ENCODE measurements around the gene LACTBL1. TPM values are rescaled to one million over a fixed set of nuclear protein-coding genes. Genes with fewer than 3 reads are reported as not detected.

LACTBL1 gene
- total and polyA plus RNA-seq, 2 of the 4 experiments (the other 2 are of a cell fraction), result not detected

DNA sequence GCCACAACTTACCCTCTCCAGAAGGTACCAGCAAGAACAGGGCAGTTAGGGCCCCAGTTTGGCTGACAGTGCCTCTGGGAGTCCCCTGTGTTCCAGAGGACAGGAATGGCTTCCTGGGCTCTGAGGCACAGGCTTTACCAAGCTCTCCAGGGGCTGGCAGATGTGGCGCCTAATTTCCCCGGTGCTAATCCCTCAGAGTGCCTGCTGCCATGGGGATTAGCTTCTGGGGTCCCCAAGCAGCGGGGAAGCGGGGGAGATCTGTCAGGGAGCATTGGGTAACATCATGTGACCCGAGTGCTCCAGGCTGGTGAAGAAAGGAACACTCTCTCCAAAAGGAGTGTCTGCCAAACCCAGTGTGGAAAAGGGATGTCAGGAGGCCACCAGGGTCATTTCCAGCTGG lies at the start of gene LACTBL1 (continued):
- TF ChIP-seq RCOR1 (IDR thresholded peaks at IDR 0.05; ENCODE audit: insufficient replicate concordance, low read length) (no peak), MAZ (IDR thresholded peaks at IDR 0.05; ENCODE audit: borderline replicate concordance, low read depth, low read length) (no peak), RAD21 (IDR thresholded peaks at IDR 0.05; ENCODE audit: low read length) (no peak)

DNA sequence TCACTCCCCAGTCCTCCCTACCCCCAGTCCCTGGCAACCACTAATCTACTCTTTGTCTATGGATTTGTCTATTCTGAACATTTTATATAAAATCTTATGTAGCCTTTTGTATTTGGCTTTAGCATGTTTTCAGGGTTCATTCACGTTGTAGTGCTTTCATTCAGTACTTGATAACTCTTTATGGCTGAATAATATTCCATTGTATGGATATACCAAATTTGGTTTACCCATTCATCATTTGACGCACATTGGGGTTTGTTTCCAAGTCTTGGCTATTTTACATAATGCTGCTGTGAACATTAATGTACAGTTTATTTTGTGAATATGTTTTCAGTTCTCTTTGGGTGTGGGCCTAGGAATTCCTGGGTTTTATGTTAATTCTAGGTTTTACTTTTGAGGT lies 49.2 kb upstream of the LACTBL1 start:
- Histone ChIP-seq H3K4me3 (ENCODE audit: insufficient read depth, low read depth, low read length) (no peak overlapping the region), H3K56ac (ENCODE audit: extremely low read depth, insufficient read depth, low read length) (no peak overlapping the region), H3K18ac (ENCODE audit: low read depth, low read length) (no peak overlapping the region), H3K14ac (replicated peaks; ENCODE audit: low read depth, low read length) (no peak overlapping the region), H3K4me1 (ENCODE audit: control insufficient read depth, insufficient read depth, low read length) (peaks cover 2% of the 10 kb centered on the region; the same call in 1 of the 2 replicates), H3K23ac (ENCODE audit: low read depth, low read length) (0 out of 2 replicates have a peak overlapping the region, but pooled peaks have one; percentile 33), H3K79me1 (ENCODE audit: low read depth in 1 of 2, low read length in 2 of 2) (peaks cover 0 to 57% of the 10 kb centered on the region in 2 experiments; a peak in 2 of 4 replicates), H2BK5ac (ENCODE audit: low read depth, low read length, poor library complexity, severe bottlenecking) (no peak overlapping the region), H2AK9ac (replicated peaks; ENCODE audit: low read depth, low read length, poor library complexity) (no peak overlapping the region), H3K9me3 (ENCODE audit: control insufficient read depth, insufficient read depth, low read length) (no peaks in the 10 kb centered on the region), H3K36me3 (ENCODE audit: control insufficient read depth, insufficient read depth, low read length) (no peaks in the 10 kb centered on the region), H2BK20ac (ENCODE audit: low read depth, low read length) (no peak overlapping the region), H3K9me1 (ENCODE audit: insufficient read depth, low read length) (peaks cover 7% of the 10 kb centered on the region; the same call in 1 of the 2 replicates), H2BK15ac (ENCODE audit: low read depth, low read length) (no peak overlapping the region), H2AFZ (replicated peaks; ENCODE audit: low read length, poor library complexity) (no peak overlapping the region), H4K20me1 (ENCODE audit: insufficient read depth, low read length) (peaks cover 57% of the 10 kb centered on the region), H4K8ac (ENCODE audit: low read depth in 2 of 2, low read length in 2 of 2) (no peak overlapping the region), H3K27me3 (ENCODE audit: control insufficient read depth, insufficient read depth, low read length) (no peaks in the 10 kb centered on the region), H3K27ac (ENCODE audit: insufficient read depth, low read length) (no peak overlapping the region), H2BK120ac (ENCODE audit: low read depth, low read length) (no peak overlapping the region), H4K91ac (ENCODE audit: insufficient read depth, low read depth, low read length) (no peak overlapping the region), H3K4me2 (ENCODE audit: low read depth, low read length) (no peak overlapping the region; the same call in 1 of the 2 replicates), H4K5ac (ENCODE audit: low read depth, low read length) (no peak overlapping the region), H2AK5ac (ENCODE audit: low read depth, low read length) (no peak overlapping the region), H3K4ac (ENCODE audit: low read depth, low read length) (no peak overlapping the region), H3K9ac (ENCODE audit: low read depth, low read length) (no peak overlapping the region)
- ATAC-seq (ENCODE audit: low read depth), result no peak
- ChIA-PET POLR2A (ENCODE audit: unreplicated experiment) (no interaction called here), CTCF (no interaction called here)
- no peak for DNase-seq
- no CpG with 5 or more reads among the region's 2 CpGs for WGBS, 2 experiments (ENCODE audit: extremely low coverage in 2 of 2, insufficient read length in 1 of 2)
- dilution Hi-C loops (cut with HindIII; ENCODE audit: low sequenced_read_pairs, unreplicated experiment), result no loop called here
- in situ Hi-C loops (cut with MboI; ENCODE audit: low sequenced_read_pairs), result no loop called here
- intact Hi-C loops (cut with micrococcal nuclease), result loop anchor here (2.0 kb wide), 1 partner anchor 15 kb away; no protein-coding TSS in a partner anchor
- BruUV-seq (replicated peaks), result no TSS peak
- TF ChIP-seq, protein P1, sequence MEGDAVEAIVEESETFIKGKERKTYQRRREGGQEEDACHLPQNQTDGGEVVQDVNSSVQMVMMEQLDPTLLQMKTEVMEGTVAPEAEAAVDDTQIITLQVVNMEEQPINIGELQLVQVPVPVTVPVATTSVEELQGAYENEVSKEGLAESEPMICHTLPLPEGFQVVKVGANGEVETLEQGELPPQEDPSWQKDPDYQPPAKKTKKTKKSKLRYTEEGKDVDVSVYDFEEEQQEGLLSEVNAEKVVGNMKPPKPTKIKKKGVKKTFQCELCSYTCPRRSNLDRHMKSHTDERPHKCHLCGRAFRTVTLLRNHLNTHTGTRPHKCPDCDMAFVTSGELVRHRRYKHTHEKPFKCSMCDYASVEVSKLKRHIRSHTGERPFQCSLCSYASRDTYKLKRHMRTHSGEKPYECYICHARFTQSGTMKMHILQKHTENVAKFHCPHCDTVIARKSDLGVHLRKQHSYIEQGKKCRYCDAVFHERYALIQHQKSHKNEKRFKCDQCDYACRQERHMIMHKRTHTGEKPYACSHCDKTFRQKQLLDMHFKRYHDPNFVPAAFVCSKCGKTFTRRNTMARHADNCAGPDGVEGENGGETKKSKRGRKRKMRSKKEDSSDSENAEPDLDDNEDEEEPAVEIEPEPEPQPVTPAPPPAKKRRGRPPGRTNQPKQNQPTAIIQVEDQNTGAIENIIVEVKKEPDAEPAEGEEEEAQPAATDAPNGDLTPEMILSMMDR (conservative IDR thresholded peaks at IDR 0.05; ENCODE audit: low read depth, low read length), result no peak
- TF ChIP-seq, protein P2, sequence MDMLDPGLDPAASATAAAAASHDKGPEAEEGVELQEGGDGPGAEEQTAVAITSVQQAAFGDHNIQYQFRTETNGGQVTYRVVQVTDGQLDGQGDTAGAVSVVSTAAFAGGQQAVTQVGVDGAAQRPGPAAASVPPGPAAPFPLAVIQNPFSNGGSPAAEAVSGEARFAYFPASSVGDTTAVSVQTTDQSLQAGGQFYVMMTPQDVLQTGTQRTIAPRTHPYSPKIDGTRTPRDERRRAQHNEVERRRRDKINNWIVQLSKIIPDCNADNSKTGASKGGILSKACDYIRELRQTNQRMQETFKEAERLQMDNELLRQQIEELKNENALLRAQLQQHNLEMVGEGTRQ (IDR thresholded peaks at IDR 0.05; ENCODE audit: low read depth, low read length), result no peak
- TF ChIP-seq CEBPB (IDR thresholded peaks at IDR 0.05; ENCODE audit: low read depth, low read length) (no peak), MAFK (IDR thresholded peaks at IDR 0.05; ENCODE audit: low read depth, low read length) (no peak), RFX5 (IDR thresholded peaks at IDR 0.05; ENCODE audit: low read depth, low read length) (no peak), BHLHE40 (IDR thresholded peaks at IDR 0.05; ENCODE audit: low read depth, low read length) (no peak), SMC3 (IDR thresholded peaks at IDR 0.05; ENCODE audit: low read depth, low read length) (no peak), POLR2A (IDR thresholded peaks at IDR 0.05; ENCODE audit: low read depth, low read length) (no peak), MXI1 (IDR thresholded peaks at IDR 0.05; ENCODE audit: borderline replicate concordance, low read depth, low read length) (no peak), NFE2L2 (IDR thresholded peaks at IDR 0.05; ENCODE audit: low read depth, low read length) (no peak), CHD1 (IDR thresholded peaks at IDR 0.05; ENCODE audit: low read depth, low read length) (no peak), RCOR1 (IDR thresholded peaks at IDR 0.05; ENCODE audit: insufficient replicate concordance, low read length) (no peak)
- TF ChIP-seq, protein P3, sequence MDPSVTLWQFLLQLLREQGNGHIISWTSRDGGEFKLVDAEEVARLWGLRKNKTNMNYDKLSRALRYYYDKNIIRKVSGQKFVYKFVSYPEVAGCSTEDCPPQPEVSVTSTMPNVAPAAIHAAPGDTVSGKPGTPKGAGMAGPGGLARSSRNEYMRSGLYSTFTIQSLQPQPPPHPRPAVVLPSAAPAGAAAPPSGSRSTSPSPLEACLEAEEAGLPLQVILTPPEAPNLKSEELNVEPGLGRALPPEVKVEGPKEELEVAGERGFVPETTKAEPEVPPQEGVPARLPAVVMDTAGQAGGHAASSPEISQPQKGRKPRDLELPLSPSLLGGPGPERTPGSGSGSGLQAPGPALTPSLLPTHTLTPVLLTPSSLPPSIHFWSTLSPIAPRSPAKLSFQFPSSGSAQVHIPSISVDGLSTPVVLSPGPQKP (IDR thresholded peaks at IDR 0.05; ENCODE audit: borderline replicate concordance, low read depth, low read length), result no peak
